Natural killer cell (primary cell): ENCODE results near the gene CACNA1D. TPM values are rescaled to one million over a fixed set of nuclear protein-coding genes. Genes with fewer than 3 reads are reported as not detected.

ENCODE experiments used
- ATAC-seq, 3 donors: fragments of 150-1000 bp in 2 of 3; fragments of 200-7000 bp in 1 of 3; cut with Tn5 transposase; 1 replicate in 1 of 3; 2 replicates in 2 of 3; pipeline ENCODE4 v1.10.0; 2021; ENCODE audit warnings: mild to moderate bottlenecking in 2 of 3, moderate library complexity in 2 of 3
- DNase-seq, 2 donors: peaks; one replicate each; pipeline versions ENCODE4 v3.0.0 to v3.0.0-alpha.2; 2013 to 2021; ENCODE audit warnings: mixed read lengths in 1 of 2
- H3K27ac ChIP-seq: one replicate; pipeline ENCODE4 v1.5.1; 2013; ENCODE audit warnings: mild to moderate bottlenecking, low read length
- H3K27me3 ChIP-seq: one replicate; pipeline ENCODE4 v1.6.1; 2013; ENCODE audit warnings: low read length; ENCODE audit not compliant: control insufficient read depth, insufficient read depth
- H3K36me3 ChIP-seq: one replicate; pipeline ENCODE4 v1.6.1; 2013; ENCODE audit warnings: low read length; ENCODE audit not compliant: control insufficient read depth, insufficient read depth
- H3K4me1 ChIP-seq: one replicate; pipeline ENCODE4 v1.6.1; 2013; ENCODE audit warnings: low read length; ENCODE audit not compliant: control insufficient read depth, insufficient read depth
- H3K4me3 ChIP-seq: one replicate; pipeline ENCODE4 v1.5.1; 2013; ENCODE audit warnings: low read length
- H3K9me3 ChIP-seq: one replicate; pipeline ENCODE4 v1.6.1; 2013; ENCODE audit warnings: low read length; ENCODE audit not compliant: control insufficient read depth, insufficient read depth
- H3K27ac Mint-ChIP-seq, 2 donors: one replicate each; pipeline ENCODE4 v1.8.0; 2022; ENCODE audit warnings: mild to moderate bottlenecking in 2 of 2, mixed read lengths in 2 of 2, moderate library complexity in 1 of 2
- H3K27me3 Mint-ChIP-seq, 2 donors: one replicate each; pipeline ENCODE4 v1.8.0; 2022; ENCODE audit warnings: low read depth in 2 of 2, mixed read lengths in 2 of 2
- H3K36me3 Mint-ChIP-seq: one replicate; pipeline ENCODE4 v1.8.0; 2022; ENCODE audit warnings: mixed read lengths
- H3K4me1 Mint-ChIP-seq, 2 donors: one replicate each; pipeline ENCODE4 v1.8.0; 2022; ENCODE audit warnings: mixed read lengths in 2 of 2
- H3K4me3 Mint-ChIP-seq: one replicate; pipeline ENCODE4 v1.8.0; 2022; ENCODE audit warnings: mild to moderate bottlenecking, moderate library complexity, mixed read lengths
- H3K9me3 Mint-ChIP-seq, 2 donors: one replicate each; pipeline ENCODE4 v1.8.0; 2022; ENCODE audit warnings: mixed read lengths in 2 of 2
- CTCF ChIP-seq: fragments of 200-600 bp; IDR thresholded peaks from one replicate; pipeline ENCODE4 v1.8.0; 2022; ENCODE audit warnings: antibody characterized with exemption
- WGBS: methylation state at CpG from one replicate; pipeline ENCODE4 v1.1.7; 2013; ENCODE audit warnings: missing lambda C conversion rate; ENCODE audit not compliant: insufficient coverage; 5-methylcytosine and 5-hydroxymethylcytosine counted together
- intact Hi-C: fragments of 100-400 bp; cut with micrococcal nuclease; formaldehyde crosslinking; loops from one replicate; pipeline ENCODE4 v1.14.2; 2022
- total RNA-seq, 4 donors: library from RNA; stranded (reverse); fragments of 120-200 nt in 1 of 4; gene quantifications; one replicate each; pipeline versions ENCODE4 v1.2.3 to v1.2.4, GENCODE V29; 2013 to 2022

Gene CACNA1D
- total RNA-seq, 3 donors from 2014 or later (not counting 1 experiment from before 2014, with no cell fraction given), result 0.54 to 10.1 TPM; not detected in 1

- intact Hi-C loops, result no loop called here
- Mint-ChIP-seq H3K4me3 (no peak overlapping the region), H3K36me3 (no peaks in the 10 kb centered on the region), H3K27ac (no peak overlapping the region), H3K4me1 (no peaks in the 10 kb centered on the region), H3K9me3 (no peaks in the 10 kb centered on the region), H3K27me3 (peaks cover 0 to 6% of the 10 kb centered on the region in 2 donors)
- TF ChIP-seq CTCF, result no peak
- no peak for ATAC-seq
- H3K36me3 ChIP-seq, result no peaks in the 10 kb centered on the region
- H3K4me3 ChIP-seq, result no peak overlapping the region
- 29% methylated on average over 1 of the region's 1 CpG for WGBS
- no peaks in the 10 kb centered on the region for H3K9me3 ChIP-seq
- no peak overlapping the region for H3K27ac ChIP-seq
- DNase-seq, result no peak
- H3K27me3 ChIP-seq, result no peaks in the 10 kb centered on the region
- no peaks in the 10 kb centered on the region for H3K4me1 ChIP-seq
These were observed 331.6 kb downstream of the CACNA1D start for GRCh38 chr3:53826048-53826447.

GRCh38 chr3:53828581-53828980 is 334.2 kb downstream of the CACNA1D start:
- DNase-seq, result no peak
- no peaks in the 10 kb centered on the region for H3K4me1 ChIP-seq
- intact Hi-C loops, result no loop called here
- no peaks in the 10 kb centered on the region for H3K36me3 ChIP-seq
- ATAC-seq, result no peak
- no peak overlapping the region for H3K27ac ChIP-seq
- Mint-ChIP-seq H3K4me3 (no peak overlapping the region), H3K9me3 (no peaks in the 10 kb centered on the region), H3K27ac (no peak overlapping the region), H3K4me1 (no peaks in the 10 kb centered on the region), H3K36me3 (no peaks in the 10 kb centered on the region), H3K27me3 (peaks cover 0 to 6% of the 10 kb centered on the region in 2 donors)
- WGBS, result 100% methylated on average over 1 of the region's 1 CpG
- no peaks in the 10 kb centered on the region for H3K27me3 ChIP-seq
- H3K4me3 ChIP-seq, result no peak overlapping the region
- no peaks in the 10 kb centered on the region for H3K9me3 ChIP-seq
- no peak for TF ChIP-seq CTCF

- no peak overlapping the region for H3K27ac Mint-ChIP-seq
- Histone ChIP-seq H3K27ac (no peak overlapping the region), H3K4me3 (no peak overlapping the region), H3K27me3 (no peaks in the 10 kb centered on the region), H3K36me3 (no peaks in the 10 kb centered on the region), H3K4me1 (no peaks in the 10 kb centered on the region), H3K9me3 (no peaks in the 10 kb centered on the region)
- ATAC-seq, result no peak
- H3K36me3 Mint-ChIP-seq, result no peaks in the 10 kb centered on the region
- no peaks in the 10 kb centered on the region for H3K9me3 Mint-ChIP-seq
- H3K4me1 Mint-ChIP-seq, result no peaks in the 10 kb centered on the region
- H3K27me3 Mint-ChIP-seq, result peaks cover 0 to 6% of the 10 kb centered on the region in 2 donors
- H3K4me3 Mint-ChIP-seq, result no peak overlapping the region
- DNase-seq, result no peak
- intact Hi-C loops, result no loop called here
- TF ChIP-seq CTCF, result no peak
- WGBS, result 93% methylated on average over 2 of the region's 2 CpGs
These were observed 335.2 kb downstream of the CACNA1D start for GRCh38 chr3:53829605-53830004.

- Mint-ChIP-seq H3K9me3 (no peaks in the 10 kb centered on the region), H3K4me1 (no peaks in the 10 kb centered on the region), H3K4me3 (no peak overlapping the region), H3K36me3 (no peaks in the 10 kb centered on the region), H3K27ac (no peak overlapping the region), H3K27me3 (peaks cover 0 to 6% of the 10 kb centered on the region in 2 donors)
- no peaks in the 10 kb centered on the region for H3K36me3 ChIP-seq
- ATAC-seq (no peak), DNase-seq (no peak)
- H3K4me3 ChIP-seq, result no peak overlapping the region
- no peaks in the 10 kb centered on the region for H3K4me1 ChIP-seq
- H3K9me3 ChIP-seq, result no peaks in the 10 kb centered on the region
- 95% methylated on average over 6 of the region's 6 CpGs for WGBS
- H3K27ac ChIP-seq, result no peak overlapping the region
- no peaks in the 10 kb centered on the region for H3K27me3 ChIP-seq
- intact Hi-C loops, result no loop called here
- no peak for TF ChIP-seq CTCF
These were observed 336.5 kb downstream of the CACNA1D start for GRCh38 chr3:53830944-53831343.
